ENCODE measurements around the gene ZNF667.

Gene ZNF667

GRCh38 chr19:56393119-56394012 lies 83.8 kb downstream of the ZNF667 start, which contains the start of gene ZNF582:
Gene ZNF582 (minus strand): TSS chr19:56393534. CDS start chr19:56391752, 1,782 bp downstream.
- peak; percentile 97 for DNase-seq (ENCODE audit: low spot score)
